GM21447 (cell line): Measurements from ENCODE around the gene BOK.
"Not testable (repeated sequence)": the region's sequence is repeated elsewhere in the genome, so short reads cannot be mapped to it uniquely, and the experiment has no call there.

Experiments
- ATAC-seq: cut with Tn5 transposase; IDR thresholded peaks from one replicate; pipeline ENCODE4 v1.9.1; 2021; ENCODE audit not compliant: unreplicated experiment

BOK gene, protein sequence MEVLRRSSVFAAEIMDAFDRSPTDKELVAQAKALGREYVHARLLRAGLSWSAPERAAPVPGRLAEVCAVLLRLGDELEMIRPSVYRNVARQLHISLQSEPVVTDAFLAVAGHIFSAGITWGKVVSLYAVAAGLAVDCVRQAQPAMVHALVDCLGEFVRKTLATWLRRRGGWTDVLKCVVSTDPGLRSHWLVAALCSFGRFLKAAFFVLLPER

GRCh38 chr2:241558532-241559322, at the start of gene BOK:
Gene BOK (plus strand): TSS chr2:241558745. CDS start chr2:241559484, 739 bp downstream.
- ATAC-seq = no peak

GRCh38 chr2:241509155-241509784, 49.3 kb upstream of the BOK start:
- ATAC-seq = no peak

DNA sequence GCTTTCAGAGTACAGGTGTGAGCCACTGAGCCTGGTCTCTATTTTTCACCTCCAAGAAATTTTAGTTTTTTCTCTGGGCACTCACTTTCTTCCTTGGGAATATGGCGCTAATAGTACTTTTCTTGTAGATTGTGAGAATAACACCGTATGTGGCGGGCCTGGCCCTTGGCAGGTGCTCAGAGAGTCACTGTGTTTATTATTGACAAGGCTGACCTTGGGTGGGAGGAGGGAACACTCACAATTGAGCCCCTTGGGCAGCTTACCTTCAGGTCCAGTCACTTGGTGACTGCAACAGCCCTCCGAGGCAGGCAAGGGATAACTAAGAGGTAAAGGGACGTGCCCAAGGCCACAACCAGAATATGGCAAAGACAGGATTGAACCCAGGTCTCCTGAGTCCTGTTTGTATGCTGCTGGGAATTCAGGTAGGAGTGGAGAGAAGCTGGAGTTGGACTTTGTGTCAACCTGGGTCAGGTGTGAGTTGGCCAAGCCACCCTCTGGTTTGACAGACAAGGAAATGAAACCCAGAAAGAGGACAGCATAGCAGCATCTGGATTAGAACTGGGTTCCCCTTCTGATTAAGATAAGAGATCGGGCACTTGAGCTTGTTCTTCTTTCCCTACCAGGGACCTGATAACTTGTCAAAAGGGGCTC, 47.3 kb upstream of the BOK start:
- no peak for ATAC-seq

DNA sequence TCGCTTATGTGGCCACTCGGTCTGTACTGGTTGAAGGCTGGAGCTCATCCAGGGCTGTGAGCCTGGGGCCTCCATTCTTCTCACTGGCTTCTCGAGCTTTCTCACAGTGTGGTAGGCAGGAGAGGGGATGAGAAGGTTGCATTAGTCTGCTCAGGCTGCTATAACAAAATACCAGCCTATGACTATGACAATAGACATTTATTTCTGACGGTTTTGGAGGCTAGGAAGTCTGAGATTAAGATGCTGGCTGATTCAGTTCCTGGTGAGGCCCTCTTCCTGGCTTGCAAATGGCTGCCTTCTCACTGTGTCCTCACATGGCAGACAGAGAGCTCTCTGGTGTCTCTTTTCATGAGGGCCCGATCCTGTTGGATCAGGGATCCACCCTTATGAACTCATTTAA, 44.0 kb upstream of the BOK start:
- ATAC-seq = no peak

DNA sequence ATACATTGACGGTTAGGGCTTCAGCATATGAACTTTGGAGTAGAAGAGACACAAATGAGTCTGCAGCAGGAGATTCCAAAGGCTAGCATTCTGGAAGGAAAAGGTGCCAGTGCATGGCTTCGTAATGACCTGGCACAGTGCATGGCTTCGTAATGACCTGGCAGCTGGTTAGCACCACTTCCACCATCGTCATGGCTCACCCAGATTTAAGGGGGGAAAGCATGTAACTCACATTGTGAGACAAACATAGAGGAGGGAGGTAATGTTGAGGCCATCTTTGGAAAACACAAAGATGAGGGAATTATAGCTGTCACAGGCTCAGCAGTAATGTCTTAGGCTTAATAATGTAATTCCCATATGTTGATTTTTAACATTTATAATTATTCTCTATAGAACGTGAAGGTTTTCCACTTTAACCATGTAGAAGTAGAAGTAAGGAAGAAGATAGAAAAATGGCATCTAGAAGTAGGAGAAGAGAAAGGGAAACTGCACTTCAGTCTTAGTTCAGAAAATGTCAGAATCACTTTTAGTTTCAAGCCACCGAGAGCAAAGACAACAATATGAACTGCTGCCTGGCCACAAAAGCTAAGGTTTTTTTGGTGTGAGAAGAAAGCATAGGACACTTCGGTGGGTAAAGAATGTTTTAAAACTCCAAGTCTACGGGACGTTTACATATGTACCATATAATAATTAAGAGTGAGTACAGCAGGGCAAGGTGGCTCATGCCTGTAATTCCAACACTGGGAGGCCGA, 43.4 kb upstream of the BOK start:
- peak; percentile 64 for ATAC-seq

GRCh38 chr2:241516520-241516965, 42.0 kb upstream of the BOK start:
- ATAC-seq = no peak

DNA sequence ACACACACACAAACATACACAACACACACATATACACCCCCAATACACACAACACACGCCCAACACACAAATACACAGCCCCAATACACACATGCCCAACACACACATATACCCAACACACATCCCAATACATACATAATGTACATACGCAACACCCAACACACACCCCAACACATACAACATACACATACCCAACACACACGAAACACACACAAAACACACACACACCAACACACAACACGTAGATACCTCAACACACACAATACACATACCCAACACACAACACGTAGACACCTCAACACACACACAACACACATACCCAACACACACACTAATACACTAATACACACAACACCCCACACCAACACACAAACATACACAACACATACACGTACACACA, 41.2 kb upstream of the BOK start:
- no peak for ATAC-seq

DNA sequence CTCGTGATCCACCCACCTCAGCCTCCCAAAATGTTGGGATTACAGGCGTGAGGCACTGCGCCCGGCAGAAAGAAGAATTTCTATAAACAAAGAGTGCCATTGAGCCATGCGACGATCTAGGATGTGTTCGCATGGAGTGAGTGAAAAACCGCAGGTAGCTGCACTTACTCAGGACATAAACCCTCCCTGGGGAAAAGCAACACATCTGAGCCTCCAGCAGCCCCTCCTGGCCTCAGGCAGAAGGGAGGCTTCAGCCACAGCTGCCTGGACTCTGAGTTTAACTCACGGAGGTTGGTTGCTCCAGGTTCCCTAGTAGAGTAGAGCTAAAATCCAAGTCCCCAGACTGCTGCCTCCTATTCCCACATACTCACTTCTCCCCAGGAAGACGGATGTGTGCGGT, 38.9 kb upstream of the BOK start:
- no peak for ATAC-seq

DNA sequence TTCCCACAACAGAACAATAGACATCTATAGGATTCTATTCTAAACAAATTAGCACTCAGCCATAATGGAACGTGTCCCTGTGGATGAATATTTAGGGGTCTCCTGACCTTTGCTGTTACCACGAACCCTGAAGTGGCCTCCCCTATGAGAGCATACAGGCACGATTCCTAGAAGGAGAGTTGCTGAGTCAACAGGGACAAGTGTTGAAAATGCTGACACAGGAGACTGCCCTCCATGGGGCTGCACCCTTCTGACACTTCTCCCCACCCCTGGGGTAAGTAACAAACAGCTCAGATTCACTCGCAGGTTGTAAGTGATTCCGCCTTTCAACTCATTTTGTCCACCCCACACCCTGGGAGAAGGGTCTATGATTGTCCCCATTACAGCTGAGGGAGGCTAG, 36.1 kb upstream of the BOK start:
- no peak for ATAC-seq

DNA sequence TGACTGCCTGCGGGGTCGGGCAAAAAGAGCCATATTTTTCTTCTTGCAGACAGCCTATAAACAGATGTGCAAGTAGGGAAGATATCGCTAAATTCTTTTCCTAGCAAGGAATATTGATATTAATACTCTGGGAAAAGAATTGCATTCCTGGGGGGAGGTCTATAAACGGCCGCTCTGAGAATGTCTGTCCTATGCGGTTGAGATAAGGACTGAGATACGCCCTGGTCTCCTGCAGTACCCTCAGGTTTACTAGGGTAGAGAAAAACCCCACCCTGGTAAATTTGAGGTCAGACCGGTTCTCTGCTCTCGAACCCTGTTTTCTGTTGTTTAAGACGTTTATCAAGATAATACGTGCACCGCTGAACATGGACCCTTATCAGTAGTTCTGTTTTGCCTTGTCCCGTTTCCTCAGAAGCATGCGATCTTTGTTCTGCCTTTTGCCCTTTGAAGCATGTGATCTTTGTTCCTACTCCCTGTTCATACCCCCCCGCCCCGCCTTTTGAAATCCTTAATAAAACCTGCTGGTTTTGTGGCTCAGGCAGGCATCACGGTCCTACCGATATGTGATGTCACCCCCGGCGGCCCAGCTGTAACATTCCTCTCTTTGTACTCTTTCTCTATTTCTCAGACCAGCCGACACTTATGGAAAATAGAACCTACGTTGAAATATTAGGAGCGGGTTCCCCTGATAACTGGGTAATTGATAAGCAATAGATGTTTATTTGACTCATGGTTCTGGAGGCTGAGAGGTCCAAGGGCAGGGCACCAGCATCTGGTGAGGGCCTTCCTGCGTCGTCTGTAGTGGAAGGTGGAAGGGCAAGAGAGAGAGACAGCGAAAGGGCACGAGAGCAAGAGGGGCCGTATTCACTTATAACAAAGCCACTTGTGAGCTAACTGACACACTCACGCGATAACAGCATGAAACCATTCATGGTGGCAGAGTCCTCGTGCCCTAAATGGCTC, 32.4 kb upstream of the BOK start:
- not testable (repeated sequence) for ATAC-seq

- no peak for ATAC-seq
These were observed 28.0 kb upstream of the BOK start for GRCh38 chr2:241530571-241530970.

DNA sequence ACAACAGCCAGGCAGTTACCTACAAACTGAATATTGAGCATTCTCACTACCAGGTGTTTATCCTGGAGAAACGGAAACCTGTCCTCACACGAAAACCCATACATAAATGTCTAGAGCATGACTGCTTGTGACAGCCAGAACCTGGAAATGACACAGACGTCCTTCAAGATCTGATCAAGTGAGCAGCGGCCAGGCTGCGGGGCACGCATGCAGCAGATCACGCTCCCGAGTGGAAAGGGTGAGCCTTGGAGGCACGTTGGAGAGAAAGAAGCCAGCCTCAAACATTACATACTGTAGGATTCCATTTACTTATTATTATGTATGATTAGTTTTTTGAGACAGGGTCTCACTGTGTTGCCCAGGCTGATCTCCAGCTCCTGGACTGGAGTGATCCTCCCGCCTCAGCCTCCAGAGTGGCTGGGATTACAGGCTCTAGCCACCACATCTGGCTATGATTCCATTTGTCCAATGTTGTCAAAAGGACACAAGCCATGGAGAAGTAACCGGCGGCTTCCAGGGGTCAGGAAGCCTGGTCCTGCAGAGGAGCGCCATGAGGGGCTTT, 27.3 kb upstream of the BOK start:
- ATAC-seq = no peak

DNA sequence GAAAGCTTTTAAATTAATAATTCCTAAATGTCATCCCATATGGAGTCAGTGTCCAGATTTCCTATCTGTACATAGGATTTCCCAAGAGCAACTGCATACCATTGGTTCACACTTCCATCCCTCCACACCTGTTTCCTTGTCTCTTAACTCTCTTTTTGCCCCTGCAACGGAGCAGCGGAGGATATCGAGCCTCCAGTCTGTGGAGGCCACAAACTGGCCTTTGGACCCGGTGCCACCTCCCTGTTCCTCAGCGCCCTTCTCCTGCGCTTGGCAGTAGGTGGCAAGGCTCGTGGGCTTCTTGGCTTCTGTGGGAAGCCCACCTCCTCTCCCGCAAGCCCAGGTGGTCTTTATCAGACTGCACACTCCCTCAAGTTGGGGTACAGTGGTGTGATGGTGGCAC, 26.4 kb upstream of the BOK start:
- ATAC-seq = no peak

DNA sequence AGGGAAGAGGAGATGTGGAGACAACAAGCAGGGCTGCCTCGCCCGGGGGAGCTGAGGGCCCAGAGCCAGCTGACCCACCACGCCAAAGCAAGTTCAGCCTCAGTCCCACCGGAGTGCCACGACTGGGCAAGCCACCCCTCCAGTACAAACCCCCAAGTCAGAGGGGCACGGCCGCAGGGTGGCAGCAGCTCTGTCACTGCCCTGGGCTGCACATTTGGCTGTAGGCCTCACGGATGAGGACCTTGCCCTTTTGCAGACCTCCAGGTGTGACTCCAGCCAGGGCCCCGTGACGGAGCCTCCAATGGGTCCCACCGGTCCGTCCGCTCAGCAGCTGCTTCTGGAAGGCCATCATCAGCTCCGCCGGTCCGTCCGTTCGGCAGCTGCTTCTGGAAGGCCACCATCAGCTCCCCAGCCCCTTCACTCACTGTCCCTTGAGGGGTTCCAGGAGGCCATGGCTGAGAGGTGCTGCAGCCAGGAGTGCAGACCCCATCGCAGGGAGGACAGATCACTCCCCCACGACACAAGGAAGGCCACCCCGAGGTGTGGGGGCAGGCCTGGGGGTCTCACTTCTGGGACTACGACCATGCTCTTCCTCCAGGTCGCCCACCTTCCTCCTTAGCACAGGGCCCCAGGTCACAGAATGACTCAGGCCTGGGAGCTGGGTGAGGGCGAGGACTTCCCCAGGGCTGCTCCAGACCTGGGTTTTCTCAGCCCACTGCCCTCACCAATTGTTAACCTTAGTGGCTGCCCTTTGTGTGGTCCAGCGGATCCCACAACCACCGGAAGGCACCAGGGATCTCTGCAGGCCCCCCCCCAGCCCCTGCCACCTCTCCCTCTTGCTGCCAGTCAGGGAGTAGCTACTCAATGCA, 25.6 kb upstream of the BOK start:
- no peak for ATAC-seq

GRCh38 chr2:241534293-241534692, 24.3 kb upstream of the BOK start:
- no peak for ATAC-seq

DNA sequence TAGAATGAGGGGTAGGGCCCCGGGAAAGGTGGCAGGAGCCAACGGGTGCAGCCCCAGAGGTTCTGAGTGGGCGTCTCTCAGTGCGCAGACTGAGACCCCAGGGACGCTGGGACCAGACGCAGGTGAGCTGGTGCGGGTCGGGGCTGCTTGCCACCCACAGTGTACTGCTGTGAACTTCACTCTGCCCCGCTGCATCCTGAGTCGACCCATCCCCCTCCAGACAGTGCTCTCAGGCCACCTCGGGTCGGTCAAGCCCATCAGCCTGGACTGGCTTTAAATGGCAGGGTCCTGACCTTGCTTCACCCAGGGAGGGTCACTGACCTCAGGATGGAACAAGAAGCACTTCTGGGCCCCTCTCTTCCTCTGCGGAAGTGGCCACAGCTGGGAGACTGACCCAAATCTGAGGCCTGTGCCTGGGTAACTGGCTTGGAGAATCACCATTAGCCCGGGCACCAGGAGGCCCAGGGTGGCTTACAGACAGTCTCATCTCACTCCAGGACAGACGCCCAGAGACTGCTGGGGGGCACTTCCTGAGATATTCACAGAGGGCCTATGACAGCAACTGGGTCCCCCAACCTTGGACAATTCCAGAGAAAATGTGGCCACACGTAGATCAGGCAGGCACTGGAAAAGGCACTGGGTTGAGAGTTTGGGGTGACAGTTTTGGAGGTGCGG, 23.7 kb upstream of the BOK start:
- no peak for ATAC-seq

DNA sequence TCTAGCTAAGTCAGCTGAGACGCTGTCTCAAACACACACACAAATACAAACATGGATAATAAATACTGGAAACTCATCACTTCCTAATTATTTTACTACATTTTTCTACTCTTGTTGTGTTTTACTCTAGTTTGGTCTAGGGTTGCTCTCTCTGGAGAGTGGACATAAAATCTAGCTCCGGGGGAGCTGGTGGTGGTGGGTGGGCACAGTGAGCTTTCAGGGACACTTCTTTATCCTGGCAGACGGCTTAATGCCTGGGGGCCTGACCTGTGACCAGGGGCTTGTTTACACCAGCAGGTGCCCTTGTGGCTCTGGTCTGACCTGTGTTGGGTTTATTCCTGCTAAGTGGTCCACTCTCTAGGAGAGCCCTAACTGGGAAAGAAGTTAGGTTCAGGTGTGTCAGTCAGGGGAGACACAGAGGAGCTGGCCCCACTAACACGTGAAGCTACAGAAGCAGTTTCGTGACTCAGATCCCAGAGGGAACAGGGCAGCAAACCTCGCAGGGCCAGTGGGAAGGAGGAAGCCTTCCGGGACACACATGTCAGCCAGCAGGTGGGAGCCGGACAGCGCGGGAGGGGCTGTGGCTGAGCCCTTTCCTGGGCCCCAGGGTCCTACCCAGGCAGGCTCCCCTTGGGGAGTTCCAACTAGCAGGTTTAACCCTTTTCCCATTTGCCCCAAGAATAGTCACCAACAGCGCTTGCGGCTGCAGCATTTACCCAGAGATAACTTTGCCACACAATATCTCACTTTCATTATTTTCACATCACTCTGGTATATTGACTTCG, 22.5 kb upstream of the BOK start:
- ATAC-seq = no peak
